ENCODE measurements around the gene STK31. TPM values are rescaled to one million over a fixed set of nuclear protein-coding genes. Genes with fewer than 3 reads are reported as not detected.
"Not testable (repeated sequence)": the region's sequence is repeated elsewhere in the genome, so short reads cannot be mapped to it uniquely, and the experiment has no call there.

Gene STK31
- total and polyA plus RNA-seq, 4 experiments from 2014 or later = 0.55 to 1.1 TPM; not detected in 2

- no peaks in the 10 kb centered on the region for H3K36me3 ChIP-seq (ENCODE audit: insufficient read depth, low read length)
- H3K27me3 Mint-ChIP-seq = no peaks in the 10 kb centered on the region
- no peak overlapping the region for H3K4me3 Mint-ChIP-seq
- H3K27ac Mint-ChIP-seq = peak overlapping the region in 1 of 7 donors; percentile 44
- no peaks in the 10 kb centered on the region for H3K9me3 ChIP-seq (ENCODE audit: control insufficient read depth in 1 of 2, low read length in 2 of 2)
- H3K4me1 Mint-ChIP-seq = no peaks in the 10 kb centered on the region
- ChIA-PET POLR2A (ENCODE audit: partially characterized antibody) (no interaction called here), CTCF (ENCODE audit: partially characterized antibody) (interaction anchor here (0.8 to 2.9 kb wide), 3 partner anchors 10 to 449 kb away, joined by 3 to 9 read pairs (median 5); no protein-coding TSS in a partner anchor)
- no peak overlapping the region for H3K27ac ChIP-seq (ENCODE audit: low read depth, low read length)
- DNase-seq = no peak
- H3K4me1 ChIP-seq (ENCODE audit: insufficient read depth, low read length) = no peaks in the 10 kb centered on the region
- H3K36me3 Mint-ChIP-seq = no peaks in the 10 kb centered on the region
- no peak overlapping the region for H3K4me3 ChIP-seq (ENCODE audit: low read length in 2 of 2)
- H3K9me3 Mint-ChIP-seq = no peaks in the 10 kb centered on the region
- no peaks in the 10 kb centered on the region for H3K27me3 ChIP-seq (ENCODE audit: insufficient read depth, low read length)
- intact Hi-C loops (cut with micrococcal nuclease) = no loop called here
Measured at GRCh38 chr7:23721456-23721855, 11.4 kb downstream of the STK31 start.

DNA sequence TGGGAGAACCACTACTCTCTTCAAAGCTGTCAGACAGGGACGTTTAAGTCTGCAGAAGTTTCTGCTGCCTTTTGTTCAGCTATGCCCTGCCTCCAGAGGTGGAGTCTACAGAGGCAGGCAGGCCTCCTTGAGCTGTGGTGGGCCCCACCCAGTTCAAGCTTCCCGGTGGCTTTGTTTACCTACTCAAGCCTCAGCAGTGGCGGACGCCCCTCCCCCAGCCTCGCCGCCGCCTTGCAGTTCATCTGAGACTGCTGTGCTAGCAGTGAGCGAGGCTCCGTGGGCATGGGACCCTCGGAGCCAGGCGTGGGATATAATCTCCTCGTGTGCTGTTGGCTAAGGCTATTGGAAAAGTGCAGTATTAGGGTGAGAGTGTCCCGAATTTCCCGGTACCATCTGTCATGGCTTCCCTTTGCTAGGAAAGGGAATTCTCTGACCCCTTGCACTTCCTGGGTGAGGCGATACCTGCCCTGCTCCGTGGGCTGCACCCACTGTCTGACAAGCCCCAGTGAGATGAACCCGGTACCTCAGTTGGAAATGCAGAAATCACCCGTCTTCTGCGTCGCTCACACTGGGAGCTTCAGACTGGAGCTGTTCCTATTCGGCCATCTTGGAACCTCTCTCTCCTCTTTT is 12.7 kb downstream of the STK31 start:
- H3K9me3 Mint-ChIP-seq; intact Hi-C loops (cut with micrococcal nuclease); H3K36me3 Mint-ChIP-seq; H3K4me3 ChIP-seq (ENCODE audit: low read length in 2 of 2); H3K4me1 Mint-ChIP-seq; H3K27me3 Mint-ChIP-seq; H3K27ac ChIP-seq (ENCODE audit: low read depth, low read length); POLR2A ChIA-PET (ENCODE audit: partially characterized antibody); H3K27me3 ChIP-seq (ENCODE audit: insufficient read depth, low read length); H3K9me3 ChIP-seq (ENCODE audit: control insufficient read depth in 1 of 2, low read length in 2 of 2); H3K4me1 ChIP-seq (ENCODE audit: insufficient read depth, low read length); H3K36me3 ChIP-seq (ENCODE audit: insufficient read depth, low read length); DNase-seq: not testable (repeated sequence)
- H3K4me3 Mint-ChIP-seq = peak overlapping the region in 1 of 8 donors; percentile 26
- peak overlapping the region in 2 of 7 donors; percentile 22 to 42 for H3K27ac Mint-ChIP-seq
- CTCF ChIA-PET (ENCODE audit: partially characterized antibody) = interaction anchor here (2.1 to 2.9 kb wide), 2 partner anchors 25 to 26 kb away, joined by 7 to 9 read pairs; no protein-coding TSS in a partner anchor

DNA sequence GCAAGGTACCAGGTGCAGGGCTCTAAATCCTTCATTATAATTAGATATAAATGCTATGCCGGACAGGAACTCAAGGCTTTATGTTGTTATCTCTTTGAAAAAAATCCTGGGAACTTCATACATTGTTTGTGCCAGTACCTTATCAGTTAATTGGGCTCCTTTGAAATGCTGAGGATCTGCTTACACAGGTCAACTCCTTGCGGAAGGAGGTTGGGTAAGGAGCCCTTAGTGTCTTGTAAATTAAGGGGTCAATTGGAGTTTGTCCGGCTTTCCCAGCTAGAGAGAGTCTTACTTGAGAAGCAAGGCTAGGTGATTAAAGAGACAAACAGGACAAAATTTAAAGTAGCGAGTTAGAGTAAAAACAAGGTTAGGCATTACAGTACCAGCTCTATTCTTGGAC is 14.1 kb downstream of the STK31 start:
- POLR2A ChIA-PET (ENCODE audit: partially characterized antibody); H3K4me3 Mint-ChIP-seq; H3K27ac Mint-ChIP-seq; H3K36me3 Mint-ChIP-seq; intact Hi-C loops (cut with micrococcal nuclease); H3K9me3 ChIP-seq (ENCODE audit: control insufficient read depth in 1 of 2, low read length in 2 of 2); H3K36me3 ChIP-seq (ENCODE audit: insufficient read depth, low read length); H3K9me3 Mint-ChIP-seq; H3K27me3 Mint-ChIP-seq; H3K4me3 ChIP-seq (ENCODE audit: low read length in 2 of 2); H3K4me1 Mint-ChIP-seq; H3K27me3 ChIP-seq (ENCODE audit: insufficient read depth, low read length); H3K4me1 ChIP-seq (ENCODE audit: insufficient read depth, low read length); H3K27ac ChIP-seq (ENCODE audit: low read depth, low read length); DNase-seq: not testable (repeated sequence)
- CTCF ChIA-PET (ENCODE audit: partially characterized antibody) = interaction anchor here (2.1 kb wide), 1 partner anchor 27 kb away, joined by 7 read pairs; no protein-coding TSS in a partner anchor

DNA sequence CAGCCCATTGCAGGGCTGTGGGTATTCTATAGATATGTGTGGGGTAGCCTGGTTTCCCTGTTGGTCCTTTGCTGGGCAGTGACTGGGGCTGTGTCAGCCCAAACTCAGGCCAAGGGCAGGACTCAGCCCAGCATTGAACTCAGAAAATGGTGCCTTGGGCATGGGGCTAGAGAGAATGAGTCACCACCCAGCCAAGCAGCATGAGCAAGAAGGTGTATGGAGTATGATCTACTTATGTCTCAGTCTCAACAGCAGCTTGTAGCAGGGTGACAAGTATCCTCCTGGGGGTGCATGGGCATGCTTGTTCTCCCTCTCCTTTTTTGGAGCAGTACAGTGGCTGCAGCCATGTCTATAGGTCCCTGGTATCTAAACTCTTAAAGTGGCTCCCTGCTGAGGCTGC is 32.0 kb downstream of the STK31 start:
- H3K9me3 ChIP-seq (ENCODE audit: control insufficient read depth in 1 of 2, low read length in 2 of 2) = peaks cover 0 to 6% of the 10 kb centered on the region in 2 donors
- DNase-seq = no peak
- no peaks in the 10 kb centered on the region for H3K36me3 ChIP-seq (ENCODE audit: insufficient read depth, low read length)
- no peak overlapping the region for H3K4me3 Mint-ChIP-seq
- no peaks in the 10 kb centered on the region for H3K27me3 ChIP-seq (ENCODE audit: insufficient read depth, low read length)
- ChIA-PET CTCF (ENCODE audit: partially characterized antibody) (no interaction called here), POLR2A (ENCODE audit: partially characterized antibody) (no interaction called here)
- H3K4me3 ChIP-seq (ENCODE audit: low read length in 2 of 2) = no peak overlapping the region
- H3K4me1 ChIP-seq (ENCODE audit: insufficient read depth, low read length) = no peaks in the 10 kb centered on the region
- intact Hi-C loops (cut with micrococcal nuclease) = no loop called here
- H3K9me3 Mint-ChIP-seq = peaks cover 3 to 49% (median 39%) of the 10 kb centered on the region in 8 donors
- H3K27ac Mint-ChIP-seq = no peak overlapping the region
- H3K4me1 Mint-ChIP-seq = no peaks in the 10 kb centered on the region
- no peaks in the 10 kb centered on the region for H3K27me3 Mint-ChIP-seq
- peaks cover 6 to 31% of the 10 kb centered on the region in 2 donors for H3K36me3 Mint-ChIP-seq
- H3K27ac ChIP-seq (ENCODE audit: low read depth, low read length) = no peak overlapping the region

GRCh38 chr7:23743226-23743625 is 33.2 kb downstream of the STK31 start:
- H3K27ac ChIP-seq (ENCODE audit: low read depth, low read length) = no peak overlapping the region
- H3K27me3 Mint-ChIP-seq = no peaks in the 10 kb centered on the region

GRCh38 chr7:23746629-23747028 is 36.6 kb downstream of the STK31 start:
- no peaks in the 10 kb centered on the region for H3K4me1 ChIP-seq (ENCODE audit: insufficient read depth, low read length)
- H3K4me3 ChIP-seq (ENCODE audit: low read length in 2 of 2) = no peak overlapping the region
- no peak overlapping the region for H3K27ac ChIP-seq (ENCODE audit: low read depth, low read length)
- Mint-ChIP-seq H3K27ac (no peak overlapping the region), H3K36me3 (peaks cover 5 to 32% of the 10 kb centered on the region in 2 donors), H3K4me1 (no peaks in the 10 kb centered on the region), H3K9me3 (peaks cover 3 to 51% (median 45%) of the 10 kb centered on the region in 8 donors), H3K4me3 (no peak overlapping the region), H3K27me3 (no peaks in the 10 kb centered on the region)
- H3K27me3 ChIP-seq (ENCODE audit: insufficient read depth, low read length) = no peaks in the 10 kb centered on the region
- POLR2A ChIA-PET (ENCODE audit: partially characterized antibody) = no interaction called here
- peaks cover 0 to 6% of the 10 kb centered on the region in 2 donors for H3K9me3 ChIP-seq (ENCODE audit: control insufficient read depth in 1 of 2, low read length in 2 of 2)
- intact Hi-C loops (cut with micrococcal nuclease) = no loop called here
- CTCF ChIA-PET (ENCODE audit: partially characterized antibody) = no interaction called here
- H3K36me3 ChIP-seq (ENCODE audit: insufficient read depth, low read length) = no peaks in the 10 kb centered on the region
- no peak for DNase-seq

More at GRCh38 chr7:23743226-23743625, 33.2 kb downstream of the STK31 start:
- ChIA-PET POLR2A (ENCODE audit: partially characterized antibody) (no interaction called here), CTCF (ENCODE audit: partially characterized antibody) (no interaction called here)
- H3K9me3 Mint-ChIP-seq = peaks cover 3 to 53% (median 45%) of the 10 kb centered on the region in 8 donors
- H3K27ac Mint-ChIP-seq = no peak overlapping the region
- Histone ChIP-seq H3K9me3 (ENCODE audit: control insufficient read depth in 1 of 2, low read length in 2 of 2) (peaks cover 0 to 6% of the 10 kb centered on the region in 2 donors), H3K4me1 (ENCODE audit: insufficient read depth, low read length) (no peaks in the 10 kb centered on the region), H3K27me3 (ENCODE audit: insufficient read depth, low read length) (no peaks in the 10 kb centered on the region), H3K36me3 (ENCODE audit: insufficient read depth, low read length) (no peaks in the 10 kb centered on the region), H3K4me3 (ENCODE audit: low read length in 2 of 2) (no peak overlapping the region)
- intact Hi-C loops (cut with micrococcal nuclease) = no loop called here
- DNase-seq = no peak
- H3K36me3 Mint-ChIP-seq = peaks cover 6 to 34% of the 10 kb centered on the region in 2 donors
- H3K4me3 Mint-ChIP-seq = no peak overlapping the region
- no peaks in the 10 kb centered on the region for H3K4me1 Mint-ChIP-seq

- no peak overlapping the region for H3K27ac ChIP-seq (ENCODE audit: low read depth, low read length)
- ChIA-PET CTCF (ENCODE audit: partially characterized antibody) (no interaction called here), POLR2A (ENCODE audit: partially characterized antibody) (no interaction called here)
- Mint-ChIP-seq H3K27me3 (no peaks in the 10 kb centered on the region), H3K27ac (no peak overlapping the region), H3K9me3 (peaks cover 0 to 11% (median 8%) of the 10 kb centered on the region in 8 donors), H3K36me3 (peaks cover 5 to 21% of the 10 kb centered on the region in 2 donors), H3K4me1 (peaks cover 5 to 16% (median 8%) of the 10 kb centered on the region in 4 donors), H3K4me3 (no peak overlapping the region)
- no peak for DNase-seq
- no peaks in the 10 kb centered on the region for H3K27me3 ChIP-seq (ENCODE audit: insufficient read depth, low read length)
- intact Hi-C loops (cut with micrococcal nuclease) = no loop called here
- H3K4me3 ChIP-seq (ENCODE audit: low read length in 2 of 2) = no peak overlapping the region
- H3K4me1 ChIP-seq (ENCODE audit: insufficient read depth, low read length) = no peaks in the 10 kb centered on the region
- H3K36me3 ChIP-seq (ENCODE audit: insufficient read depth, low read length) = no peaks in the 10 kb centered on the region
- H3K9me3 ChIP-seq (ENCODE audit: control insufficient read depth in 1 of 2, low read length in 2 of 2) = no peaks in the 10 kb centered on the region
Measured at GRCh38 chr7:23751852-23752251, 41.8 kb downstream of the STK31 start.

Measured in CD4-positive, alpha-beta memory T cell (primary cell).